ENCODE data around the gene SNX32. TPM values are rescaled to one million over a fixed set of nuclear protein-coding genes. Genes with fewer than 3 reads are reported as not detected.

SNX32 gene
- total RNA-seq = 2.3 and 2.9 TPM in 2 replicates

GRCh38 chr11:65833297-65834030 lies at the start of gene SNX32:
TSS of gene SNX32 (plus strand) at chr11:65833963. CDS start at chr11:65834066, 103 bp downstream.
- intact Hi-C loops (cut with micrococcal nuclease) = loop anchor here (1.0 kb wide), 5 partner anchors 15 to 218 kb away; partner anchors contain the start of genes BANF1, CFL1, EIF1AD and PCNX3

GRCh38 chr11:65785319-65786007 lies 48.3 kb upstream of the SNX32 start:
- intact Hi-C loops (cut with micrococcal nuclease) = no loop called here

- intact Hi-C loops (cut with micrococcal nuclease) = no loop called here
Observed at GRCh38 chr11:65786008-65786785, 47.6 kb upstream of the SNX32 start.

- intact Hi-C loops (cut with micrococcal nuclease) = loop anchor here (1.0 kb wide), 1 partner anchor 30 kb away; no protein-coding TSS in a partner anchor
Observed at GRCh38 chr11:65786786-65787636, 46.8 kb upstream of the SNX32 start, which contains the start of gene OVOL1. TSS of gene OVOL1 (plus strand) at chr11:65787063. CDS start at chr11:65787374, 311 bp downstream.

- intact Hi-C loops (cut with micrococcal nuclease) = loop anchor here (1.0 kb wide), 1 partner anchor 29 kb away; no protein-coding TSS in a partner anchor
Observed at GRCh38 chr11:65787649-65788622, 45.8 kb upstream of the SNX32 start.

- intact Hi-C loops (cut with micrococcal nuclease) = no loop called here
Observed at GRCh38 chr11:65788821-65789220, 44.9 kb upstream of the SNX32 start.

GRCh38 chr11:65789230-65790103 lies 44.3 kb upstream of the SNX32 start:
- intact Hi-C loops (cut with micrococcal nuclease) = no loop called here

- intact Hi-C loops (cut with micrococcal nuclease) = no loop called here
Observed at GRCh38 chr11:65790104-65790901, 43.5 kb upstream of the SNX32 start.

GRCh38 chr11:65790902-65791650 lies 42.7 kb upstream of the SNX32 start:
- intact Hi-C loops (cut with micrococcal nuclease) = loop anchor here (1.0 kb wide), 2 partner anchors 11 to 26 kb away; partner anchors contain the start of gene AP5B1

- intact Hi-C loops (cut with micrococcal nuclease) = loop anchor here (1.0 kb wide), 2 partner anchors 11 to 26 kb away; partner anchors contain the start of gene AP5B1
Observed at GRCh38 chr11:65791719-65792213, 42.0 kb upstream of the SNX32 start.

GRCh38 chr11:65792456-65792855 lies 41.3 kb upstream of the SNX32 start:
- intact Hi-C loops (cut with micrococcal nuclease) = no loop called here

GRCh38 chr11:65793144-65793581 lies 40.6 kb upstream of the SNX32 start:
- intact Hi-C loops (cut with micrococcal nuclease) = no loop called here

- intact Hi-C loops (cut with micrococcal nuclease) = no loop called here
Observed at GRCh38 chr11:65793625-65794400, 40.0 kb upstream of the SNX32 start.

- intact Hi-C loops (cut with micrococcal nuclease) = no loop called here
Observed at GRCh38 chr11:65794570-65795510, 38.9 kb upstream of the SNX32 start.

All from T-helper 1 cell treated with Interleukin-12 subunit alpha and Interleukin-12 subunit beta and Interleukin-4 antibody, amounts not matched to agents 30 ng/mL and 1 ng/mL, for 36 hours (primary cell).